Pancreas (tissue), 10 donors: ENCODE data around the gene C10orf71. TPM values are rescaled to one million over a fixed set of nuclear protein-coding genes. Genes with fewer than 3 reads are reported as not detected.

Experiments used
- ATAC-seq, 4 donors: fragments of 200-7000 bp; cut with Tn5 transposase; one replicate each; pipeline versions ENCODE4 v1.8.0 to v1.9.1; 2020; ENCODE audit warnings: mild to moderate bottlenecking in 4 of 4, moderate library complexity in 4 of 4
- DNase-seq, 6 donors: peaks; one replicate each; pipeline ENCODE4 v3.0.0-alpha.2; 2020
- FAIRE-seq: peaks from 2 replicates; lab custom pipeline; 2012; peaks lifted over from hg19 to GRCh38; lab: Jason Lieb, UNC
- H3K27ac ChIP-seq, 4 donors: fragments of 200-600 bp; sonication (generic); 1 replicate in 3 of 4; 2 replicates in 1 of 4; pipeline versions ENCODE4 v1.5.0 to v1.8.0; 2020
- H3K27me3 ChIP-seq, 4 donors: fragments of 200-600 bp; one replicate each; pipeline ENCODE4 v1.8.0; 2021
- H3K36me3 ChIP-seq, 3 donors: fragments of 200-600 bp; sonication (generic) in 1 of 3; one replicate each; pipeline versions ENCODE4 v1.5.0 to v1.8.0; 2020 to 2021
- H3K4me1 ChIP-seq, 3 donors: fragments of 200-600 bp; one replicate each; pipeline ENCODE4 v1.8.0; 2021
- H3K4me3 ChIP-seq, 4 donors: fragments of 200-600 bp; sonication (generic) in 2 of 4; one replicate each; pipeline versions ENCODE4 v1.5.0 to v1.8.0; 2020 to 2021
- H3K9me3 ChIP-seq, 4 donors: fragments of 200-600 bp; one replicate each; pipeline ENCODE4 v1.8.0; 2021
- CTCF ChIP-seq, 4 donors: fragments of 200-600 bp; sonication (generic) in 3 of 4; IDR thresholded peaks; one replicate each; pipeline versions ENCODE4 v1.5.0 to v1.8.0; 2021; ENCODE audit warnings: antibody characterized with exemption in 4 of 4
- WGBS, 2 donors: extraction: QIAGEN DNeasy Blood & Tissue Kit; methylation state at CpG; one replicate each; pipeline ENCODE4 v1.1.7; 2013; 5-methylcytosine and 5-hydroxymethylcytosine counted together
- intact Hi-C, 3 donors: fragments of 100-400 bp; cut with DNase I; formaldehyde crosslinking; loops; one replicate each; pipeline versions ENCODE4 v1.11.1 to v1.14.2; 2022
- polyA plus RNA-seq, 2 donors: library from polyadenylated mRNA; stranded (reverse); fragments of 200-250 nt; gene quantifications; one replicate each; pipeline ENCODE4 v1.2.3, GENCODE V29; 2013
- total RNA-seq, 6 donors: library from RNA; stranded (reverse); fragmentation: NEBNext Ultra II Directional in 4 of 6; extraction: Animal tissue kit (Norgen Biotek cat#: 25700) in 4 of 6; gene quantifications; one replicate each; pipeline versions ENCODE4 v1.2.1 to v1.2.4, GENCODE V29; 2021 to 2023
- donor health status: healthy with polysubstance abuse.
- donor health status: DM: no; HTN: no; CAD: no; lungs with moderate emphysema.
- donor health status: DM: no; HTN: no; CAD: no.
- donor health status: control.
- donor health status: control.
- donor health status: Bipolar disorder and iron deficiency.
- donor health status: DM: yes; HTN: yes; CAD: no.
- donor health status: DM: no; HTN: no; CAD: no.
- donor health status: DM: no; HTN: no; CAD: no.
- donor health status: DM: yes; HTN: yes; CAD: no.

Gene C10orf71
- total and polyA plus RNA-seq, 8 donors: 0.07 to 2.6 (median 0.50) TPM

DNA sequence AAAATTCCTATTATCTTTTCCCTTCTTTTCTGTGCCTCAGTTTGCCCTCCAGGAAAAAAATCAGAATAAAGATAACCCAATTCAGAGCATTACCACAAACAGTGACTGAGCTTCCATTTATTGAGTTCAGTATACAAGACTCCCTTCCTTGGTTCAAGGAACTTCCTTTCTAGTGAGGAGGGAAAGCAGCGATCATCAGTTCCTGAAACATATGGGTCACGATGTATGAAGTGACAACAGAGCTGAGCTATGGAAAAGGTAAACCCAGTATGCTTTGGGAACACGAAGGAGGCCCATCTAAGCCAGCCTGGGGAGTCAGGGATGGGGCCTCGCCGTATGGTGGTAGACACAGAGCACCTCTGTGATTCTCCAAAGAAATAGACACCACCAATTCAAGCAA is 15.8 kb downstream of the C10orf71 start:
- no peak overlapping the region for H3K4me3 ChIP-seq
- H3K36me3 ChIP-seq: no peaks in the 10 kb centered on the region
- H3K4me1 ChIP-seq: no peaks in the 10 kb centered on the region
- intact Hi-C loops: no loop called here
- no peaks in the 10 kb centered on the region for H3K27me3 ChIP-seq
- FAIRE-seq (no peak), DNase-seq (no peak), ATAC-seq (no peak)
- H3K27ac ChIP-seq: no peak overlapping the region
- WGBS, 2 donors: 87 to 90% methylated on average over 5 of the region's 5 CpGs
- no peak for TF ChIP-seq CTCF (IDR thresholded peaks at IDR 0.05)
- H3K9me3 ChIP-seq: no peaks in the 10 kb centered on the region

- no peak for TF ChIP-seq CTCF (IDR thresholded peaks at IDR 0.05)
- ATAC-seq: no peak
- no peaks in the 10 kb centered on the region for H3K9me3 ChIP-seq
- no peak overlapping the region for H3K27ac ChIP-seq
- intact Hi-C loops: no loop called here
- H3K4me1 ChIP-seq: no peaks in the 10 kb centered on the region
- DNase-seq: no peak
- FAIRE-seq: no peak
- no peaks in the 10 kb centered on the region for H3K27me3 ChIP-seq
- H3K36me3 ChIP-seq: no peaks in the 10 kb centered on the region
- no peak overlapping the region for H3K4me3 ChIP-seq
- 88 to 93% methylated on average over 6 of the region's 6 CpGs for WGBS, 2 donors
Measured at GRCh38 chr10:49318028-49318427, 19.1 kb downstream of the C10orf71 start.

GRCh38 chr10:49318755-49319154 is 19.8 kb downstream of the C10orf71 start:
- TF ChIP-seq CTCF (IDR thresholded peaks at IDR 0.05): no peak
- DNase-seq (no peak), ATAC-seq (no peak), FAIRE-seq (no peak)
- Histone ChIP-seq H3K9me3 (no peaks in the 10 kb centered on the region), H3K36me3 (no peaks in the 10 kb centered on the region), H3K27me3 (no peaks in the 10 kb centered on the region), H3K4me3 (no peak overlapping the region), H3K4me1 (no peaks in the 10 kb centered on the region), H3K27ac (no peak overlapping the region)
- intact Hi-C loops: no loop called here

- TF ChIP-seq CTCF (IDR thresholded peaks at IDR 0.05): no peak
- Histone ChIP-seq H3K27ac (no peak overlapping the region), H3K9me3 (no peaks in the 10 kb centered on the region), H3K27me3 (no peaks in the 10 kb centered on the region), H3K4me3 (no peak overlapping the region), H3K4me1 (no peaks in the 10 kb centered on the region), H3K36me3 (no peaks in the 10 kb centered on the region)
- intact Hi-C loops: no loop called here
- FAIRE-seq: no peak
- WGBS, 2 donors: 94 to 98% methylated on average over 1 of the region's 1 CpG
- ATAC-seq: no peak
- DNase-seq: no peak
Measured at GRCh38 chr10:49319206-49319605, 20.2 kb downstream of the C10orf71 start.

DNA sequence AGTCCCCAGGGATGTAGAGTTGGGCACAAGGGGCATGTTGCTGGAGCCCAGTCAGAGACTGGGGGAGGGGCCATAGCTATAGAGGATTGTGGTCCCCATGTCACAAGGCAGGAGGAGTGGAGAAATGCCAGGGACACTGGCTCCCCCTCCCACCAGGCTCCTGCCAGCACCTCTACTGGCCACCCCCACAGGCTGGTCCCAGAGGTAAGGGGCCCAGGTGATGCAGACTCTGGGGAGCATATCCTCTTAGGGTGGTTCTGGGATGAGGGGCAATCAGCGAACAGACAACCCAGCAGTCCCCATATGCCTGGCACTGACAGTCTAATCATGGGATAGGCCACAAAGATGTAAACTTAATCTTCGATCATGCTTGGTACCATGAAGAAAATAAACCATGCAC is 21.2 kb downstream of the C10orf71 start:
- no peaks in the 10 kb centered on the region for H3K9me3 ChIP-seq
- intact Hi-C loops: no loop called here
- H3K4me1 ChIP-seq: no peaks in the 10 kb centered on the region
- H3K36me3 ChIP-seq: no peaks in the 10 kb centered on the region
- H3K27me3 ChIP-seq: no peaks in the 10 kb centered on the region
- no peak overlapping the region for H3K4me3 ChIP-seq
- ATAC-seq (no peak), DNase-seq (no peak), FAIRE-seq (no peak)
- no peak overlapping the region for H3K27ac ChIP-seq
- WGBS, 2 donors: 92% methylated on average over 2 of the region's 2 CpGs
- no peak for TF ChIP-seq CTCF (IDR thresholded peaks at IDR 0.05)
